Lower leg skin (tissue), 4 donors: ENCODE measurements around the gene PRSS36. TPM values are rescaled to one million over a fixed set of nuclear protein-coding genes. Genes with fewer than 3 reads are reported as not detected.
A peak's percentile ranks its signal among the peaks of the same experiment; 100 is the strongest.
"Not testable (repeated sequence)": the region's sequence is repeated elsewhere in the genome, so short reads cannot be mapped to it uniquely, and the experiment has no call there.

ENCODE experiments used
- DNase-seq, 2 donors: peaks; one replicate each; pipeline ENCODE4 v3.0.0-alpha.2; 2019; ENCODE audit warnings: low spot score in 2 of 2
- H3K4me3 ChIP-seq: fragments of 200-600 bp; sonication (generic); 2 replicates; pipeline ENCODE4 v1.5.1; 2017; ENCODE audit warnings: mild to moderate bottlenecking, low read depth; ENCODE audit not compliant: poor library complexity, severe bottlenecking
- CTCF ChIP-seq, 3 donors: fragments of 450-650 bp; IDR thresholded peaks; one replicate each; pipeline ENCODE4 v1.5.1; 2016; ENCODE audit warnings: antibody characterized with exemption in 3 of 3, mild to moderate bottlenecking in 3 of 3, moderate library complexity in 2 of 3
- POLR2A ChIP-seq, 2 donors: fragments of 450-650 bp; IDR thresholded peaks; one replicate each; pipeline ENCODE4 v1.6.1; 2016 to 2017; ENCODE audit warnings: antibody characterized with exemption in 2 of 2, mild to moderate bottlenecking in 1 of 2, moderate library complexity in 1 of 2
- WGBS, 2 donors: methylation state at CpG; one replicate each; pipeline ENCODE4 v1.1.5; 2018; 5-methylcytosine and 5-hydroxymethylcytosine counted together
- intact Hi-C: fragments of 100-400 bp; cut with DNase I; formaldehyde crosslinking; loops from one replicate; pipeline ENCODE4 v1.15.0; 2023; ENCODE audit warnings: low total_unique reads
- total RNA-seq, 4 donors: library from RNA; depleted of rRNA; stranded (reverse); fragments of >200 nt; gene quantifications; one replicate each; pipeline ENCODE4 v1.1.0, GENCODE V29; 2016

PRSS36 gene
- total RNA-seq, 4 donors from 2014 or later: 2.3 to 10.5 (median 3.3) TPM

- DNase-seq: no peak
- intact Hi-C loops: loop anchor here (10.0 kb wide), 1 partner anchor 159 kb away; the partner anchor contains the start of gene HSD3B7
- TF ChIP-seq CTCF (IDR thresholded peaks at IDR 0.05): no peak
- no peak for TF ChIP-seq POLR2A (IDR thresholded peaks at IDR 0.05)
These were observed 6.1 kb downstream of the PRSS36 start for GRCh38 chr16:31143694-31144148.

GRCh38 chr16:31143011-31143693 lies 6.7 kb downstream of the PRSS36 start:
- intact Hi-C loops: loop anchor here (10.0 kb wide), 1 partner anchor 158 kb away; the partner anchor contains the start of gene HSD3B7
- peak in 1 of 2 donors; percentile 88 for DNase-seq
- TF ChIP-seq CTCF (IDR thresholded peaks at IDR 0.05) (no peak), POLR2A (IDR thresholded peaks at IDR 0.05) (no peak)
- WGBS, 2 donors: 51 to 71% methylated on average over 17 to 18 of the region's 22 CpGs
- H3K4me3 ChIP-seq: no peak overlapping the region

More at GRCh38 chr16:31143694-31144148, 6.1 kb downstream of the PRSS36 start:
- H3K4me3 ChIP-seq: no peak overlapping the region
- WGBS, 2 donors: 88 to 92% methylated on average over 8 of the region's 8 CpGs

GRCh38 chr16:31142109-31143010 lies 7.5 kb downstream of the PRSS36 start:
- intact Hi-C loops: loop anchor here (10.0 kb wide), 1 partner anchor 158 kb away; the partner anchor contains the start of gene HSD3B7
- DNase-seq: peak; percentile 98 to 100
- WGBS, 2 donors: 0 to 2% methylated on average over 35 to 54 of the region's 89 CpGs
- H3K4me3 ChIP-seq: peak overlapping the region; percentile 4
- TF ChIP-seq POLR2A (IDR thresholded peaks at IDR 0.05): no peak
- TF ChIP-seq CTCF (IDR thresholded peaks at IDR 0.05): peak in 1 of 3 donors; percentile 94

- TF ChIP-seq CTCF (IDR thresholded peaks at IDR 0.05): no peak
- no peak for TF ChIP-seq POLR2A (IDR thresholded peaks at IDR 0.05)
- intact Hi-C loops: loop anchor here (10.0 kb wide), 1 partner anchor 157 kb away; the partner anchor contains the start of gene HSD3B7
- peak in 1 of 2 donors; percentile 88 for DNase-seq
- no peak overlapping the region for H3K4me3 ChIP-seq
- WGBS, 2 donors: 14 to 18% methylated on average over 10 of the region's 10 CpGs
These were observed 8.3 kb downstream of the PRSS36 start for GRCh38 chr16:31141489-31142108.

- intact Hi-C loops: loop anchor here (10.0 kb wide), 1 partner anchor 156 kb away; the partner anchor contains the start of gene HSD3B7
- H3K4me3 ChIP-seq, DNase-seq: not testable (repeated sequence)
- WGBS, 2 donors: 69 to 71% methylated on average over 9 of the region's 9 CpGs
These were observed 8.8 kb downstream of the PRSS36 start for GRCh38 chr16:31141071-31141469.
